H9 (cell line): Measurements from ENCODE around the gene OSTF1. TPM values are rescaled to one million over a fixed set of nuclear protein-coding genes. Genes with fewer than 3 reads are reported as not detected.

Source experiments
- DNase-seq: peaks from one replicate; pipeline ENCODE4 v3.0.0-alpha.2; 2017
- H2AFZ ChIP-seq: one replicate; pipeline ENCODE4 v1.6.1; 2013; ENCODE audit warnings: mild to moderate bottlenecking, low read length, control low read depth, moderate library complexity
- H2AK5ac ChIP-seq: 2 replicates; pipeline ENCODE4 v1.6.1; 2013; ENCODE audit warnings: low read length, control low read depth, mixed read lengths; ENCODE audit not compliant: insufficient read length
- H2BK120ac ChIP-seq: one replicate; pipeline ENCODE4 v1.6.1; 2013; ENCODE audit warnings: low read depth, mild to moderate bottlenecking, low read length, control low read depth, inconsistent platforms; ENCODE audit not compliant: poor library complexity, severe bottlenecking
- H2BK12ac ChIP-seq: 2 replicates; pipeline ENCODE4 v1.6.1; 2013; ENCODE audit warnings: low read length, control low read depth, mixed read lengths, low read depth; ENCODE audit not compliant: insufficient read length
- H2BK15ac ChIP-seq: 2 replicates; pipeline ENCODE4 v1.6.1; 2013; ENCODE audit warnings: low read depth, low read length, control low read depth
- H2BK20ac ChIP-seq: one replicate; pipeline ENCODE4 v1.6.1; 2013; ENCODE audit warnings: low read depth, mild to moderate bottlenecking, low read length, control low read depth, inconsistent platforms; ENCODE audit not compliant: poor library complexity, severe bottlenecking
- H2BK5ac ChIP-seq: 2 replicates; pipeline ENCODE4 v1.6.1; 2013; ENCODE audit warnings: low read length, control low read depth, mixed read lengths; ENCODE audit not compliant: insufficient read length
- H3K14ac ChIP-seq: 2 replicates; pipeline ENCODE4 v1.6.1; 2013; ENCODE audit warnings: low read length, control low read depth; ENCODE audit not compliant: insufficient read depth
- H3K18ac ChIP-seq: 2 replicates; pipeline ENCODE4 v1.6.1; 2013; ENCODE audit warnings: low read depth, mild to moderate bottlenecking, mixed read lengths, low read length, control low read depth; ENCODE audit not compliant: insufficient read length
- H3K23ac ChIP-seq: 2 replicates; pipeline ENCODE4 v1.6.1; 2013; ENCODE audit warnings: low read length, control low read depth, mixed read lengths, low read depth; ENCODE audit not compliant: insufficient read length
- H3K23me2 ChIP-seq: 2 replicates; pipeline ENCODE4 v1.6.1; 2013; ENCODE audit warnings: low read depth, mild to moderate bottlenecking, mixed read lengths, low read length, control low read depth; ENCODE audit not compliant: insufficient read length, poor library complexity, severe bottlenecking
- H3K27ac ChIP-seq: 2 replicates; pipeline ENCODE4 v1.5.1; 2013; ENCODE audit warnings: low read length, control low read depth, mixed read lengths, low read depth; ENCODE audit not compliant: insufficient read length
- H3K27me3 ChIP-seq: 2 replicates; pipeline ENCODE4 v1.6.1; 2013; ENCODE audit warnings: low read length, control low read depth, inconsistent platforms; ENCODE audit not compliant: insufficient read depth
- H3K4ac ChIP-seq: 2 replicates; pipeline ENCODE4 v1.6.1; 2013; ENCODE audit warnings: low read depth, mild to moderate bottlenecking, control low read depth, inconsistent platforms, low read length, moderate library complexity
- H3K4me1 ChIP-seq: 2 replicates; pipeline ENCODE4 v1.6.1; 2013; ENCODE audit warnings: low read length, control low read depth, inconsistent platforms; ENCODE audit not compliant: insufficient read depth
- H3K4me2 ChIP-seq: 2 replicates; pipeline ENCODE4 v1.6.1; 2013; ENCODE audit warnings: low read length, control low read depth, mixed read lengths; ENCODE audit not compliant: insufficient read length, insufficient read depth
- H3K56ac ChIP-seq: 2 replicates; pipeline ENCODE4 v1.6.1; 2013; ENCODE audit warnings: low read depth, mild to moderate bottlenecking, mixed read lengths, low read length, control low read depth; ENCODE audit not compliant: insufficient read length
- H3K79me1 ChIP-seq: 2 replicates; pipeline ENCODE4 v1.6.1; 2013; ENCODE audit warnings: low read depth, mild to moderate bottlenecking, moderate library complexity, low read length, control low read depth, inconsistent platforms; ENCODE audit not compliant: insufficient read depth, poor library complexity, severe bottlenecking
- H3K79me2 ChIP-seq: 2 replicates; pipeline ENCODE4 v1.6.1; 2013; ENCODE audit warnings: low read length, control low read depth, inconsistent platforms; ENCODE audit not compliant: insufficient read depth
- H3K9ac ChIP-seq: 2 replicates; pipeline ENCODE4 v1.6.1; 2013; ENCODE audit warnings: low read length, control low read depth, mixed read lengths; ENCODE audit not compliant: insufficient read length; ENCODE audit errors: extremely low read depth
- H3K9me3 ChIP-seq: one replicate; pipeline ENCODE4 v1.6.1; 2013; ENCODE audit warnings: low read depth, low read length, inconsistent platforms; ENCODE audit not compliant: control insufficient read depth
- H3T11ph ChIP-seq: one replicate; pipeline ENCODE4 v1.6.1; 2013; ENCODE audit warnings: mild to moderate bottlenecking, low read length, control low read depth, inconsistent platforms
- H4K20me1 ChIP-seq: one replicate; pipeline ENCODE4 v1.6.1; 2013; ENCODE audit not compliant: control insufficient read depth, insufficient read length, insufficient read depth
- H4K5ac ChIP-seq: 2 replicates; pipeline ENCODE4 v1.6.1; 2013; ENCODE audit warnings: low read depth, mild to moderate bottlenecking, mixed read lengths, low read length, control low read depth; ENCODE audit not compliant: insufficient read length
- H4K8ac ChIP-seq: replicated peaks from 2 replicates; pipeline ENCODE4 v1.6.1; 2013; ENCODE audit warnings: low read length, control low read depth, mixed read lengths, low read depth; ENCODE audit not compliant: insufficient read length
- H4K91ac ChIP-seq: 2 replicates; pipeline ENCODE4 v1.6.1; 2013; ENCODE audit warnings: low read depth, mild to moderate bottlenecking, moderate library complexity, mixed read lengths, low read length, control low read depth; ENCODE audit not compliant: insufficient read length
- H3K27ac Mint-ChIP-seq, 3 experiments: 2 replicates in 2 of 3; 3 replicates in 1 of 3; pipeline ENCODE4 v1.8.0; 2020 to 2021; ENCODE audit warnings: mixed read lengths in 3 of 3, mild to moderate bottlenecking in 1 of 3, moderate library complexity in 1 of 3
- H3K27me3 Mint-ChIP-seq: 2 replicates; pipeline ENCODE4 v1.8.0; 2021; ENCODE audit warnings: low read depth, mild to moderate bottlenecking, moderate library complexity, mixed read lengths
- H3K36me3 Mint-ChIP-seq, 3 experiments: 2 replicates in 2 of 3; 3 replicates in 1 of 3; pipeline ENCODE4 v1.8.0; 2020 to 2021; ENCODE audit warnings: low read depth in 3 of 3, mixed read lengths in 3 of 3; ENCODE audit not compliant: insufficient read depth in 1 of 3
- H3K4me1 Mint-ChIP-seq, 2 experiments: 2 replicates each; pipeline ENCODE4 v1.8.0; 2020; ENCODE audit warnings: mixed read lengths in 2 of 2
- H3K4me3 Mint-ChIP-seq, 2 experiments: 2 replicates in 1 of 2; 3 replicates in 1 of 2; pipeline ENCODE4 v1.8.0; 2020 to 2021; ENCODE audit warnings: mild to moderate bottlenecking in 2 of 2, mixed read lengths in 2 of 2, moderate library complexity in 1 of 2
- H3K9me3 Mint-ChIP-seq, 2 experiments: 2 replicates in 1 of 2; 3 replicates in 1 of 2; pipeline ENCODE4 v1.8.0; 2020; ENCODE audit warnings: mild to moderate bottlenecking in 2 of 2, mixed read lengths in 2 of 2, moderate library complexity in 1 of 2
- CTCF ChIP-seq: fragments of 200-600 bp; sonication (generic); conservative IDR thresholded peaks from 3 replicates; pipeline ENCODE4 v1.8.0; 2021; ENCODE audit warnings: antibody characterized with exemption, mild to moderate bottlenecking
- WGBS: extraction: QIAGEN DNeasy Blood & Tissue Kit; methylation state at CpG from one replicate; pipeline ENCODE4 v1.1.7; 2013; ENCODE audit warnings: missing lambda C conversion rate, low lambda C conversion rate, mixed read lengths; ENCODE audit not compliant: insufficient read length; ENCODE audit errors: extremely low coverage; 5-methylcytosine and 5-hydroxymethylcytosine counted together
- total RNA-seq: library from RNA; stranded (reverse); gene quantifications from 2 replicates; pipeline ENCODE4 v1.2.1, GENCODE V29; 2021

OSTF1 gene
- total RNA-seq, 1 experiment from 2014 or later, result 16.1 TPM

- Histone ChIP-seq H3K4me1 (no peaks in the 10 kb centered on the region; the same call in 1 of the 2 replicates), H3K4ac (no peak overlapping the region), H2BK120ac (no peak overlapping the region), H2BK5ac (no peak overlapping the region), H3K79me2 (no peaks in the 10 kb centered on the region), H3K79me1 (no peaks in the 10 kb centered on the region), H3K56ac (no peak overlapping the region), H3K23ac (no peak overlapping the region), H2BK20ac (no peak overlapping the region), H2BK15ac (no peak overlapping the region), H3K27me3 (no peaks in the 10 kb centered on the region), H3T11ph (no peak overlapping the region), H2BK12ac (no peak overlapping the region), H3K27ac (no peak overlapping the region), H3K23me2 (no peaks in the 10 kb centered on the region), H2AFZ (no peak overlapping the region), H2AK5ac (no peak overlapping the region), H3K9me3 (no peaks in the 10 kb centered on the region), H3K4me2 (no peak overlapping the region), H4K8ac (no peak overlapping the region), H3K9ac (no peak overlapping the region), H4K91ac (no peak overlapping the region), H4K20me1 (no peaks in the 10 kb centered on the region), H3K14ac (no peak overlapping the region), H3K18ac (no peak overlapping the region), H4K5ac (no peak overlapping the region)
- DNase-seq, result no peak
- H3K4me1 Mint-ChIP-seq, result peaks cover 13 to 16% of the 10 kb centered on the region in 2 experiments
- no peak for TF ChIP-seq CTCF
- H3K27me3 Mint-ChIP-seq, result no peaks in the 10 kb centered on the region
- no peaks in the 10 kb centered on the region for H3K9me3 Mint-ChIP-seq
- H3K4me3 Mint-ChIP-seq, result no peak overlapping the region
- H3K27ac Mint-ChIP-seq, result no peak overlapping the region
- H3K36me3 Mint-ChIP-seq, result 0 out of 7 replicates have a peak, but pooled peaks cover 0 to 3% (median 0%) of the 10 kb centered on the region in 3 experiments
- WGBS, result no CpG with 5 or more reads among the region's 3 CpGs
These were observed 43.4 kb downstream of the OSTF1 start for GRCh38 chr9:75131700-75132099.
